Measurements from ENCODE around the gene FAM81A.
"Not testable (repeated sequence)": the region's sequence is repeated elsewhere in the genome, so short reads cannot be mapped to it uniquely, and the experiment has no call there.

FAM81A gene

DNA sequence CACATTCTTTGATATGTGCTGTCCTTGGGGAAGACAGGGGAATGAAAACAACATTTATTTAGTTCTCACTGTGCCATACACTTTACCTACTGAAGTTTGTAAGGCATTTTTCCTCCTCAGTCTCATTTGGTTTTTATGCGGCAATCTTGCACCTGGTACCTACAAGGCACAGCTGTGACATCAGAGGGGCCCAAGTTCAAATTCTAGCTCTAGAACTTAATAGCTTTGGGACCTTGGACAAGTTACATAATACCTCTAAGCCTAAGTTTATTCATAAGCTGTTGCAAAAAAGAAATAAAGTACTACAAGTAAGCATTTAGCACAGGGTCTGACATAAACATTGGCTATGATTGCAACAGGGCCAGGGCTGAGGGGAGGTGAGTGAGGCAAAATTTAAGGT, 5.6 kb upstream of the FAM81A start:
- no peak for DNase-seq

DNA sequence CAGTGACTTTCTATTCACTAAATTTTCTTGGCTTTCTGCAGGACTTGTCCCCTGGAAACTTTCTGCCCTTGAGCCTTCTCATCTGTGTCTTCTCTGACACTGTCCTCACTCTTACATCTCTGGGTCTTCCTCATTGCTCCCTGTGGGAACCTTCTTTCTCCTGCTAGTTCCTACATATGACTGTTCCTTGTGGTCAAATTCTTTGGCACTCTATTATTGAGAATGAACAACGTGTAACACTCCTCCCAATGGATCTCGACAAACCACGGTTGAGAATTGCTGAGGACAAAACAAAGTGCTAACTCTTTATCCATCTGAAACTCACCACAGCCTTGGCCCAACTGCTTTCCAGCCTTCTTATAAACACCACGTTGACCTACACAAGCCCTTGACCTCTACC, 3.5 kb upstream of the FAM81A start:
- DNase-seq: no peak

DNA sequence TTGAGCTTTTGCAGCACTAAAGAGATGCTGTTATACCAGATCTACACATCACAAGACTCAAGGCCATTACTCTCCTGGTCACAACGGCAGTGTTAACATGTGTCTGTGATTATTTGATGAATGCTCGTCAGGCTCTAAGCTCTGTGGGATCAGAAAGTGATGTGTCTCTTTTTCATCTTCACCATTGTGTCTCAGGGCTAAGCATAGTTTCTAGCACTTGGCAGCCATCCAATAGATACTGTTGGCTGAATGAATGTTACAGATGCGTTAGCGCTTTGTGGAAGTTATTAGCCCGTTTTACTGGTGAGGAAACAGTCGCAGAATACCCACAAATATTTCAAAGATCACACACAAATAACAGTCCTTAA, 1.2 kb upstream of the FAM81A start:
- no peak for DNase-seq

DNA sequence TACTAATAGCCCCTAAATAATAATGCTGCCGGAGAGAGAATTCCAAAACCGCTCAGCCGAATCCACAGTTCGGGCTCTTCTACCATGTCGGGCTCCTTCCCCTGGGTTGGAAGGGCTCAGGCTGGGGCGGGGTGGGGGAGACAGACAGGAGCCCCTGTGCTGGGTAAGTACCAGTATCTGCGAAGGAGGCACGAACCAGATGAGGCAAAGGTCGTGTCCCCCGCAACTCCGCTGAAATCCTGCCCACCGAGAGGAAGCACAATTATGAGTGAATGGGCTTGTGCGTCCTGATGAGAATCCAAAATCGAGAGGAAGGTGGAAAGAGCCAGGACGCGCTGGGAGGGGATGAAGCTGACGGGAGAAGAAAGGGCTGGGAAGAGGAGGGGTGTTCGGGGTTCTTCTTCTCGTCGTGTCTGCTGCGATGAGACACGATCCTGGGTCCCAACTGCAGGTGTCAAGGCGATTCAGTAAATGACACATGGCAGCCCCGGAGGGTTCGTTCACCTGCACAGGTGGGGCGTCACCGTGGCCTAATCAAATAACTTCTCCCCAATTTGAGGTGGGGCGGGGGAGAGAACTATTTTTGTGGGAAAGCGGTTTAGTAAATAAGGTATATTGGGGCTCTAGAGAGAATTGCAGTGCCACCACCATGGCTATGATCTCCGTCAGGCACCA, 707 bp upstream of the FAM81A start:
- no peak for DNase-seq

DNA sequence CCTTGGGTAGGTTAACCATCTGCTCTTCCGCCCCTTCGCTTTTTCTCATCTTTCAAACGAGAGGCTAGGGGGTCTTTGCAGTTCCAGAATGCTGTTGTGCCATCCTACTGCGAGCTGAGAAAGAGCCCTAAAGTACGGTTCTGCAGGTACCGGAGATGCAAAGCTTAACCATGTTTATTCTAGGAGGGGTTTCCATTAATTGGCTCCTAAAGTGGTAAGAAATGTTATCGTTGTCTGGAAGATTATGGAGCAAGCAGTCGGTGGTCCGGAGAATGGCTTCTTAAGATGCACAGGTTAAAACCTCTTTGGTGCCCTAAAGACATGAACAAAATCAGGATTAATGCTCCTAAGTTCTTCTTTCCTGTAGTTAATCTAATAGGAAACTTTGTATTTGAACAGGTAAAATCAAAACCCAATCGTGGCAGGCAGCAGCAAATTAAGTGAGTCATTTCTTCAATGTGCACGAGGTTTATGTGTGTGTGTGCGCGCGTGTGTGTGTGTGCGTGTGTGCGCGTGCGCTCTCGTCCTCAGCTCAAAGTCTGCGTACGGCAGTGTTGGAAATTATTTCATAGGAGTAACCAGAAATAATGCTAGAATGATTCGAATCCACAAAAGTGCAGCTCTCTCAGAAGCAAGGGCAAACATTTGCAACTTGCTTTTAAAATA, 772 bp downstream of the FAM81A start:
- DNase-seq: no peak

DNA sequence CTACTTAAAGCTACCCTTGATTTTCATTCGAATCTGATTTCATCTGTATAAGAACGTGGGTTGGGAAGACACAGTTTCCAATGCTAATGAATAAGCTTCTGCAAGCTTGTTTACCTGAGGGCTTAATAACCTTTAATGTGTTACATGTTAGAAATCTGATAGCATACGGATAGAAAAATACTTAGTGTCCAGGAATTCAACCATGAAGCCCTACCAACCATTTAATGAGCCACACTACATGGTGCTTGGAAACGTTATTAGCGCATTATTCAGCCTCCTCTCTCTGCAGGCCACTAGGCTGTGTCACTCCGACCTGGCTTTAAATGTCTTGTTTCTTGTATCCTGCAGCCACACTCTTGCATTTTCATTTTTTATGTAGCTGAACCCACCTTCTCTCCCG, 1.6 kb downstream of the FAM81A start:
- DNase-seq: no peak

DNA sequence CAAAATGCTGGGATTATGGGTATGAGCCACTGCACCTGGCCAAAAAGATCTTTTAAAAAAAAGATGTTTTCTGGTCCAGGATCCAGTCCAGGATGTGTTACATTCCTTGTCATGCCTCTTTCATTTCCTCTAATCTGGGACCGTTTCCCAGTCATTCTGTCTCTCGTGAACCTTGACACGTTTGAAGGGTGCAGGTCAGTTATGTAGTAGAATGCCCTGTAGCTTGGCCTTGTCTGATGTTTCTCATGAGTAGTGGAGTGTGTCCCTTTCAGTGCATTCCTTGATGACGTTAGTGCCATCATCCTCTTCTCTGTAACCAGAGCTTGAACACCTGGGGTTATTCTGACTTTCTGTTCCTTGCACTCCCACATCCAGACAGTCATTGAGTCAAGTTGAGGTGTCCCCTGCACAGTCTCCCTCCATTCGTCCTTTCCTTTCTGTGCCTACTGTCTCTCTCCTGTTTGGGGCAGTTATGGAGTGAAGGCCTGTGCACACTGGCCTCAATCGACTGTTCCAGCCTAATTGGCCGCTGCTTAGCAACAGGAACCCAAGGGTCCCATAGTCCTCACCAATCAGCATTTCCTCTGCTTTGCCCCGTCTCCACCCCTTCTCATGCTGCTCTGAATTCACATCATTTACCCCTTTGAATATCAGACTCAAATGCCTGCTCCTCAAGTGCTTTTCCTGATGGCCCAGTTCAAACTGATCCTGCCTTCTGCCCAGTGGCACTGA, 5.5 kb downstream of the FAM81A start:
- DNase-seq: no peak

DNA sequence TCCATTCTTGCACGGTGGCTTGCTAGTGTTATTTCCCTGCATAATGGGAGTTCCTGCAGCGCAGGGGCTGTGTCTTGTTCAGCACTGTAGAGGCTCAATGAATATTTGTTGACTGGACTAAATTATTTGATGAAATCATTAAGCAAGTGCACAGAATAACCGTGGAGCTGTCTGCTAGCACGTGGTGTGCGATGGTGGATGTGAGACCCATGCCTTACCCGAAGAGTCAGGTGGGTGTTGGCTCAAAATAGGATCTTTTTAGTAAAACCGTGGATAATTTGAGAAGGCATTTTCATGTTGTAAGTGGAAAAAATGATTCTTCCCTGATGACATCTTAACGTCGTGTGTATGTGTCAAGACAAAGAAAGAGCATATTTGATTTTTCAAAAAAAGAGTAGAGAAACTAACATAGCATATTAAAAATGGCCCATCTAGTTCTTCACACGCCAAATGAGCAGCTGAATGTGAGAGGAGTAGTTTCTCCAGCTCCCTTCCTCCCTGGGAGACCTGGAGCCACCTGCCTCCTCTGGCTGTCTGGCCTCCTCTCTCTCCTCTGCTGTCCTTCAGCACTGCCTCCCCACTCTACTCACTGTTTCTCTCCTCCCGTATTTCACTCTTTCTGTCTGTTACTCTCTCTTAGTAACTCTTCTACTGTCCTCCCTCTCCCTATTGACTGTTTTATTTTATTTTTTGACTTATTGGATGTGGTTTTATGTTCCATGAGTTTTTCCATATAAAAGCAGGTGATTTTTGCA, 6.3 kb downstream of the FAM81A start:
- no peak for DNase-seq

DNA sequence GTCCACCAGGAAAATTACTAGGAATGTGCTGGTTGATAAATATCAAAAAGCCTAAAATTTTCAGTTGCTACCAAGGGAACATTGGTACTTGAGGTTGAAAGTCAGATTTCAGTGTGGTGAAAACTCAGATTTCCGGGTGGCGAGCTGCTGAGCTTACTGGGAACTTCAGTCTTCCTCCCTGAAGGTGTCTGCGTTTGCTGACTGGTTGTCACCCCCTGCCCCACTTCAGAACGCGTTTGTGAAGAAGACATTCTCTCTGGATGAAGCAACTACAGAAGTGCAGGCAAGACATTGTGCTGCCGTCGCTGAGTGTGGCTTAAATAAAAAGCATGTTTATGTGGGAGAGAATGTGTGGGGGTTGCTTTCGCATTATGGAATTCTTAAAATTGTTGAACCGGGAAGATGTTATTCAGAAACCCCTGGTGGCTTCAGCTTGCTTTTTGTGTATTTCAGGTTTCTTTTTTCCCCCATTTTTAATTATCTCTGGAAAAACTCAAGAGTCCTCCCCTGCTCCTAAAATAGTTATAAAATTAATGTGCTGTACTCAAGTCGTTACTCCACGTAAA, 7.1 kb downstream of the FAM81A start:
- no peak for DNase-seq

DNA sequence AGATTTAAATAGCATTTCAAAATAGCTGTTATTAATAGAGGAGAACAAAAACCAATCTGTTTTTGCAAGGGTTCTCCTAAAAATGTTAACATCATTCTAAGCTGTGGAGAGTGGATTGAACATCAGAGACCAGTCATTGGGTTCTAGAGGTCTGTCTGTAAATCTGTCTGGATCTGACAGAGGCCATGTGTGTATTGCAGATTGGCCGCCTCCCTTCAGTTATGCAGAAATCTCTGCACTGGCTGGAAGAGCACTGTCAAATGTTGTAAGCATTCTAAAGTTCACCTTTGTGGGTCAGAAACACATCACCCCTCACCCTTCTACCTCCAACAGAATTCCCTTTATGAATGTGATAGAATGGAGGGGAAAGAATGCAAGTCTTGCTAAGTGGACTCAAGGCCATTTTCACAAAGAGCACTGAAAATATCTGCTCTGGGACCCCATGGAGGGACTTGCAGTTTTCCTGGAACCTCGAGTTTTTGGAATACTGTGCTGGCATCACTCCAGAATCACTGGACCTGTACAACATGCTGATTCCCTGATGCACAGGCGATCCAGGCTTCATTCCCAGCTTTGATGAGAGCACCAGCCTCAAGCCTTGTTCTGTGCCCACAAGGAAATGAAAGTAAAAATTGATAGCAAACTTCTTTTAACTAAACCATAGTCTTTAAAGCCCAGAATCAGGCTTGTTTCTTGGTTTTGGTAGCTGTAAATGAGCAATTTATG, 8.4 kb downstream of the FAM81A start:
- DNase-seq: no peak

DNA sequence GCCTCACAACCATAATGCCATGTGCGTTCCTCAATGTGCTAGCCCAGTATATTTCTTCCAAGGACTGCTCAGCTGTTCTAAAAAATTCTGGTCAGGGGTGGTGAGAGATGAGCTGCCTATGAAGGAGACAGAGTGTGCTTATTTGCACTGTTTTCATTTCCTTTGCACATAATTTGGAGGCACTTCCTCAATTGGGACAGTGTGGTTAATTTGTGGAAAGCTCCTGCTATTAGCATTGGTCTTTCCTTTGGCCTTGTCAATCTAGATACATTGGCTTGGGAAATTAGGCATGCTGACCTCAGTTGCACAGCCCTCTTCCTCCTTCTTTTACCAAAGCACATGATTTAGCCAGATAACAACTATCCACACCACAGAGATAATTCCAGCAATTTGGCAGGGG, 9.4 kb downstream of the FAM81A start:
- DNase-seq: no peak

DNA sequence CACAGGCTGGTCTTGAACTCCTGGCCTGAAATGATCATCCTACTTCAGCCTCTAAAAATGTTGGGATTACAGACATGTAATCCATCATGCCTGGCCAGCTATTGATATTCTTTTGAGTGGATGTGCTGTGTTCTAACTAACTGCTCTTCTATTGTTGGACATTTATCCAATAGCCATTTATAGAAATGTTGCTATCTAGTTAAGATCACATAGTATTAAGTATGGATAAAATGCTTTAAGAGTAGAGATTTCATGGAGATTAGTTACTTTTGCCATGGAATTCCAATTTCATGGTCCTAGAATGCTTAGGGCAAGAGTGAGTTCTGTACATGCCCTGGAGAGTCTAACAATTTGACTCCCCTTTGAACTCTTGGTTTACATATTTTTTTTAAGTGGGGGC, 10.9 kb downstream of the FAM81A start:
- no peak for DNase-seq

DNA sequence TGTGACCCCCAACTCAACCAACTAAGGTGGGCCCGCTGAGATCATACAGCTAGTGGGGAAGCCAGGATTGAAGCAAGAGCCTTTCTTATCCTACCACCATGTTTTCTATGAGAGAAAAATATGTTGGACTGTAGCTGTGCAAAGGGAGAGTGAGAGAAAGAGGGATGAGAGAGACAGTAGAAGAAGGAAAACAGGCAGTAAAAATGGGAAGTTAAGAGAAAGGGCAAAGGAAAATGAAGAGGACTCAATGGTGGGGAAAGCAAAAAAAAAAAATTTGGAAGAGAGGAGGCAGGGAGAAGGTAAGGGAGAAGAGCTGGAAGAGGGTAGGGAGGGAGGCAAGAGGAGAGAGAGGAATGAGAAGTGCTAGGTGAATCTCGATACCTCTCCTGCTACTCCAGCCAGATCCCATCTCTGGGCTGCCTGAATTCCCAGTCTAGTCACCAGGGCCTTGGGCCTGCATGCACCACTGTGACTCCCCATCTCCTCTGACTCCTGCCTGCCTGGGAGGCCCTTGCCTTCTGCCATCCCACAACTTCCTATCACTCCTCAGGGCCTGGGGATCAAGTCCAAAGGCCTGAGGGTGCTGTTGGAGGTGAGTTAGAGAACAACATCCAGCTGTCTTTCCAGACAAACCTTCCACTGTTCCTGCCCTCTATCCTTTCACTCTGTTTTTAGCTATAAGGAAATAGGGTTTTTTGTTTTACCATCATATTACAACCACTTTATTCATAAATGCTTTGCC, 15.7 kb downstream of the FAM81A start:
- DNase-seq: no peak

DNA sequence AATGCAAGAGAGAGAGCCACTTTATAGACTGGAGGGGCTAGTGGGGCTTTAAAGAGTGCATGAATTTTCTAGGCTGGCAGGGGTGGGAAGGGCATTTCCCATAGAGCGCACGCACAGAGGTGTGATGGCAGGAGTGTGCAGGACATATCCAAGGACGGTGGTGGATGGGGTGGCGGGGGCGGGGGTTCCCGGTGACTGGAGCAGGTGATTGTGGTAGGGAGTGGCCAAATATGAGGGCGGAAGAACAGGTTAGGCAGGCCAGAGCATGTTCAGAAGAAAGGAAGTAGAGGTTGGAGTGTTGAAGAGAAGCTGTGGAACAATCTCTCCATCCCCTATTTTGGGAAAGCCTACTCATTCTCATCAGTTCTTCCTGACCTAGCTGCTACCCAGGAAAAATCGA, 18.1 kb downstream of the FAM81A start:
- DNase-seq: no peak

DNA sequence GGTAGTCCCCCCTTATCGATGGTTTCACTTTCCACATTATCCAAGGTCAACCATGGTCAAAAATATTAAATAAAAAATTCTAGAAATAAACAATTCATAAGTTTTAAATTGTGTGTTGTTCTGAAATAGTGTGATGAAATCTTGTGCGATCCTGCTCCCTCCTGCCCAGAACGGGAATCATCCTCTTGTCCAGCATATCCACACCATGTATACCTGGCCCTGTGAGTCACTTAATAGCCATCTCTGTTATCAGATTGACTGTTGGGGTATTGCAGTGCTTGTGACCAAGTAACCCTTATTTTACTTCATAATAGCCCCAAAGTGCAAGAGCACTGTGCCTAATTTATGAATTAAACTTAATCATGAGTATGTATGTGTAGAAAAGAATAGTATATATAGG, 19.1 kb downstream of the FAM81A start:
- DNase-seq: no peak

DNA sequence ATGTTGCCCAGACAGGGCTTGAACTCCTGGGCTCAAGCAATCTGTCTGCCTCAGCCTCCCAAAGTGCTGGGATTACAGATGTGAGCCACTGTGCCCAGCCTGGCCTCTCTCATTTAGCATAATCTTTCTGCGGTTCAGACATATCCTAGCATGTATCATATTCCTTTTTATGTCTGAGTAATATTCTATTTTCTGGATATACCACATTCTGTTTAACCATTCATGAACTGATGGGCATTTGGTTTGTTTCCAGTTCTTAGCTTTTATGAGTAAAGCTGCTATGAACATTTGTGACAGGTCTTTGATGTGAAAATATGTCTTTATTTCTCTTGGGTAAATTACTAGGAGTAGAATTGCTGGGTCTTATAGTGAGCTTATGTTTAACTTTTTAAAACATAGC, 23.5 kb downstream of the FAM81A start:
- no peak for DNase-seq

DNA sequence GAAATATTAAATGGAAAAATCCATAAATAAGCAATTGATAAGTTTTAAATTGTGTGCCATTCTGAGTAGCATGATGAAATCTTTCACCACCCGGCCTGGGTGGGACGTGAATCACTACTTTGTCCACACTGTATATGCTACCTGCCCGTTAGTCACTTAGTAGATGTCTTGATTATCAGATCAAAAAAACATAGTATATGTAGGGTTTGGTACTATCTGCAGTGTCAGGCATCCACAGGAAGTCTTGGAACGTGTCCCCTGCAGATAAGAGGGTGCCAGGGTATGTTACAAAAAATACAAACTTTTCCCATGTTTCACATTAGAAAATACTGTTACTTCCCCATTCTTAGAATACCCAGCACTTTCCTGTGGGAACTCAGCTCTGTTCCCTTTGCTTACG, 35.2 kb downstream of the FAM81A start:
- DNase-seq: no peak

DNA sequence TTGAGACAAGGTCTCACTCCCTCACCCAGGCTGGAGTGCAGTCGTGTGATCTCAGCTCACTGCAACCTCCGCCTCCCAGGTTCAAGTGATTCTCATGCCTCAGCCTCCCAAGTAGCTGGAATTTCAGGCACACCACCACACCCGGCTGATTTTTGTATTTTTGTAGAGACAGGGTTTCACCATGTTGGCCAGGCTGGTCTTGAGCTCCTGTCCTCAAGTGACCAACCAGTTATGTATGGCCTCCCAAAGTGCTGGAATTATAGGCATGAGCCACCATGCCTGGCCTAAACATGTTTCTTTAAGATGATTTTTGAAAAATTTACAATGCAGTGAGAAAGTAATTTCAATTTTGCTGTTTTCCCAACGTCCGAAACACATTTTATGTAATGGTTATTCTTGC, 37.2 kb downstream of the FAM81A start:
- not testable (repeated sequence) for DNase-seq

DNA sequence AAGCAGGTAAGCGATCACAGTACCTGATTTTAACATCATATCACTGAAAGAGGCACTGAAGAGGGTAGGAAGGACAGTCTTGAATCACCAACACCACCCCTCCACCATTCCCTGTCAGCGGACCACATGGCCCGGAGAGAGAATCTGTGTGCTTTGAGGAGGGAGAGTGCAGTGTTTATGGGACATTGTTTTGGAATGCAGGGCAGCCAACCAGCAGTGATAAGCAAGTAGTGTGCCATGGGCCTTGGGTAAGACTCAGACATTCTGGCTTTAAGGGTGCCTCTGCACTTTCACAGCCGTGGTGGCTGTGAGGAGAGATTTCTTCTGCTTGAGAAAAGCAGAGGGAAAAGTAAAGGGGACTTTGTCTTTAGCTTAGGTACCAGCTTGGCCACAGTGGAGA, 46.4 kb downstream of the FAM81A start:
- no peak for DNase-seq

DNA sequence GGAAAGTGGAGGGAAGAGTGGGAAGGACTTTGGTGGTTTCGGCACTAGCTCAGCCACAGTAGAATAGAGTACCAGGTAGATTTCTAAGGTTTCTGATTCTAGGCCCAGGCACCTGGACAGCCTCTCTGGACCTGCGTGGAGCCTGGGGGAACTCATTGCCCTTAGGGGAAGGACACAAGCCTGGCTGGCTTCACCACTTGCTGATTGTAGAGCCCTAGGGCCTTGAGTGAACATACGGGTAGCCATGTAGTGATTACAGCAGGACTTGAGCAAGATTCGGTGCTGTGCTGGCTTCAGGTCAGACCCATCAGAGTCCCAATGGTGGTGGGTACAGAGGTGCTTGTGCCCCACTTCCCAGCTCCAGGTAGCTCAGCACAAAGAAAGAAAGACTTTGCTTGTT, 47.0 kb downstream of the FAM81A start:
- DNase-seq: no peak

DNA sequence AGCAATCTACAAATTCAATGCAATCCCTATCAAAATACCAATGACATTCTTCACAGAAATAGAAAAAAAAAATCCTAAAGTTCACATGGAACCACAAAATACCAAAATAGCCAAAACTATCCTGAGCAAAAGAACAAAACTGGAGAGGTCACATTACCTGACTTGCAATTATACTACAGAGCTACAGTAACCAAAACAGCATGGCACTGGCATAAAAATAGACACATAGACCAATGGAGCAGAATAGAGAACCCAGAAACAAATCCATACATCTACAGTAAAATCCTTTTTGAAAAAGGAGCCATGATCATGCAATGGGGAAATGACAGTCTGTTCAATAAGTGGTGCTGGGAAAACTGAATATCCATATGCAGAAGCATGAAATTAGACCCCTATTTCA, 51.5 kb downstream of the FAM81A start:
- DNase-seq: not testable (repeated sequence)

DNA sequence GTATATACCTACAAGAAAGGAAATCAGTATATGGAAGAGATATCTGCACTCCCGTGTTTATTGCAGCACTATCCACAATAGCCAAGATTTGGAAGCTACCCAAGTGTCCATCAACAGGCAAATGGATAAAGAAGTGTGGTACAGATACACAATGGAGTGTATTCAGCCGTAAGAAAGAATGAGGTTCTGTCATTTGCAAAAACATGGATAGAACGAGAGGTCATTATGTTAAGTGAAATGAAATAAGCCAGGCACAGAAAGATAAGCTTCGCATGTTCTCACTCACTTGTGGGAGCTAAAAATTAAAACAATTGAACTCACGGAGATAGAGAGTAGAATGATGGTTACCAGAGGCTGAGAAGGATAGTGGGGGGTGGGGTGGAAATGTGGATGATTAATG, 53.1 kb downstream of the FAM81A start:
- no peak for DNase-seq
